Hepatocyte (in vitro differentiated cells): ENCODE results near the gene MBD3L2B.

Experiments used
- CTCF ChIP-seq: fragments of 200-600 bp; sonication (generic); IDR thresholded peaks from 2 replicates; pipeline ENCODE4 v1.5.1; 2016; ENCODE audit warnings: antibody characterized with exemption, mild to moderate bottlenecking; ENCODE audit not compliant: poor library complexity
- EZH2 ChIP-seq: fragments of 200-600 bp; sonication (generic); IDR thresholded peaks from 2 replicates; pipeline ENCODE4 v1.6.1; 2016; ENCODE audit warnings: antibody characterized with exemption, mild to moderate bottlenecking, borderline replicate concordance

GRCh38 chr19:6988257-6988656 lies 33.0 kb downstream of the MBD3L2B start:
- TF ChIP-seq CTCF (no peak), EZH2 (no peak)
